ENCODE data around the gene LRRFIP1.

LRRFIP1 gene

GRCh38 chr2:237706257-237706656, 78.9 kb downstream of the LRRFIP1 start:
- no peak for DNase-seq

GRCh38 chr2:237708065-237708398, 80.6 kb downstream of the LRRFIP1 start:
- no peak for DNase-seq

- no peak for DNase-seq
These were observed 81.1 kb downstream of the LRRFIP1 start for GRCh38 chr2:237708491-237708890.

- DNase-seq, result no peak
These were observed 81.6 kb downstream of the LRRFIP1 start for GRCh38 chr2:237708961-237709360.

GRCh38 chr2:237711458-237712150, 84.2 kb downstream of the LRRFIP1 start:
- no peak for DNase-seq

GRCh38 chr2:237712477-237713377, 85.3 kb downstream of the LRRFIP1 start:
- no peak for DNase-seq

- DNase-seq, result peak; percentile 69
These were observed 87.5 kb downstream of the LRRFIP1 start for GRCh38 chr2:237714690-237715458.

GRCh38 chr2:237715459-237715947, 88.1 kb downstream of the LRRFIP1 start:
- no peak for DNase-seq

GRCh38 chr2:237716011-237716410, 88.6 kb downstream of the LRRFIP1 start:
- DNase-seq, result no peak

- no peak for DNase-seq
These were observed 90.2 kb downstream of the LRRFIP1 start for GRCh38 chr2:237717366-237718276.

GRCh38 chr2:237718277-237718634, 90.9 kb downstream of the LRRFIP1 start:
- no peak for DNase-seq

GRCh38 chr2:237720444-237720843, 93.1 kb downstream of the LRRFIP1 start:
- no peak for DNase-seq

- peak; percentile 83 for DNase-seq
These were observed 93.6 kb downstream of the LRRFIP1 start for GRCh38 chr2:237720957-237721356.

- DNase-seq, result no peak
These were observed 94.1 kb downstream of the LRRFIP1 start for GRCh38 chr2:237721458-237721857.

GRCh38 chr2:237722616-237723015, 95.2 kb downstream of the LRRFIP1 start:
- DNase-seq, result no peak

GRCh38 chr2:237723023-237723422, 95.6 kb downstream of the LRRFIP1 start:
- DNase-seq, result no peak

- peak; percentile 68 for DNase-seq
These were observed 96.2 kb downstream of the LRRFIP1 start for GRCh38 chr2:237723602-237724001.

- DNase-seq, result no peak
These were observed 97.6 kb downstream of the LRRFIP1 start for GRCh38 chr2:237724811-237725478.

GRCh38 chr2:237725661-237726060, 98.3 kb downstream of the LRRFIP1 start:
- DNase-seq, result no peak

GRCh38 chr2:237726401-237726830, 99.0 kb downstream of the LRRFIP1 start:
- DNase-seq, result peak; percentile 65

- peak; percentile 50 for DNase-seq
These were observed 100.0 kb downstream of the LRRFIP1 start for GRCh38 chr2:237727363-237727762.
